ENCODE data around the gene HNF4A.

- TF ChIP-seq CTCF (conservative IDR thresholded peaks at IDR 0.05) (no peak), EZH2 (IDR thresholded peaks at IDR 0.05; ENCODE audit: low read depth) (no peak)
Observed at GRCh38 chr20:44409132-44409600, 53.7 kb downstream of the HNF4A start.

Data from PC-9 (cell line).